Stomach (tissue), 9 donors: ENCODE results near the gene MST1. TPM values are rescaled to one million over a fixed set of nuclear protein-coding genes. Genes with fewer than 3 reads are reported as not detected.
A peak's percentile ranks its signal among the peaks of the same experiment; 100 is the strongest.

Source experiments
- DNase-seq, 2 donors: peaks; one replicate each; pipeline versions ENCODE4 v3.0.0 to v3.0.0-alpha.2; 2013 to 2019
- H3K27ac ChIP-seq, 5 donors: fragments of 200-600 bp in 4 of 5; sonication (generic) in 4 of 5; one replicate each; pipeline ENCODE4 v1.5.1; 2013 to 2019; ENCODE audit warnings: mild to moderate bottlenecking in 1 of 5, moderate library complexity in 1 of 5
- H3K27me3 ChIP-seq, 3 donors: fragments of 200-600 bp; sonication (generic); one replicate each; pipeline ENCODE4 v1.5.1; 2017 to 2019; ENCODE audit warnings: mixed run types in 1 of 3
- H3K36me3 ChIP-seq, 4 donors: fragments of 200-600 bp; sonication (generic); 1 replicate in 3 of 4; 2 replicates in 1 of 4; pipeline ENCODE4 v1.5.1; 2016 to 2019
- H3K4me1 ChIP-seq, 4 donors: fragments of 200-600 bp; sonication (generic); one replicate each; pipeline ENCODE4 v1.5.1; 2016 to 2019
- H3K4me3 ChIP-seq, 4 donors: fragments of 200-600 bp; sonication (generic) in 3 of 4; one replicate each; pipeline ENCODE4 v1.5.1; 2016 to 2019; ENCODE audit warnings: mild to moderate bottlenecking in 1 of 4
- H3K9me3 ChIP-seq, 4 donors: fragments of 200-600 bp; sonication (generic); one replicate each; pipeline ENCODE4 v1.5.1; 2016 to 2019
- EP300 ChIP-seq: sonication (generic); formaldehyde crosslinking; IDR thresholded peaks from one replicate; pipeline ENCODE4 v1.6.1; 2017; ENCODE audit warnings: antibody characterized with exemption
- POLR2A ChIP-seq, 4 donors: fragments of 450-650 bp; IDR thresholded peaks; one replicate each; pipeline ENCODE4 v1.6.1; 2016; ENCODE audit warnings: antibody characterized with exemption in 4 of 4, control low read depth in 2 of 4, mild to moderate bottlenecking in 1 of 4, moderate library complexity in 1 of 4
- POLR2AphosphoS5 ChIP-seq, 3 donors: sonication (generic); formaldehyde crosslinking; IDR thresholded peaks; one replicate each; pipeline ENCODE4 v1.6.1; 2016; ENCODE audit warnings: antibody characterized with exemption in 3 of 3
- WGBS, 5 donors: extraction: QIAGEN DNeasy Blood & Tissue Kit in 3 of 5; methylation state at CpG; one replicate each; pipeline versions ENCODE4 v1.1.5 to v1.1.7; 2013 to 2018; 5-methylcytosine and 5-hydroxymethylcytosine counted together
- intact Hi-C: fragments of 100-400 bp; cut with DNase I; formaldehyde crosslinking; loops from one replicate; pipeline ENCODE4 v1.15.1; 2023; ENCODE audit warnings: low total_unique reads
- polyA plus RNA-seq, 3 donors: library from polyadenylated mRNA; stranded (reverse); fragments of 200-250 nt; gene quantifications; one replicate each; pipeline ENCODE4 v1.2.3, GENCODE V29; 2013
- total RNA-seq, 5 donors: library from RNA; depleted of rRNA; stranded (reverse); fragments of >200 nt; gene quantifications; one replicate each; pipeline versions ENCODE4 v1.1.0 to v1.2.3, GENCODE V29; 2014 to 2016
- TF ChIP-seq, protein P1 (sequence below), 7 experiments: fragments of 450-650 bp in 4 of 7; fragments of 200-600 bp in 3 of 7; sonication (generic) in 3 of 7; IDR thresholded peaks; one replicate each; pipeline ENCODE4 v1.5.1; 2016 to 2019; ENCODE audit warnings: antibody characterized with exemption in 7 of 7, control low read depth in 2 of 7, mild to moderate bottlenecking in 1 of 7
- donor health status: healthy with polysubstance abuse.
- donor health status: Bipolar disorder and iron deficiency.
- donor health status: healthy.

Gene MST1
- total and polyA plus RNA-seq, 8 donors: 6.7 to 172 (median 19.7) TPM

DNA sequence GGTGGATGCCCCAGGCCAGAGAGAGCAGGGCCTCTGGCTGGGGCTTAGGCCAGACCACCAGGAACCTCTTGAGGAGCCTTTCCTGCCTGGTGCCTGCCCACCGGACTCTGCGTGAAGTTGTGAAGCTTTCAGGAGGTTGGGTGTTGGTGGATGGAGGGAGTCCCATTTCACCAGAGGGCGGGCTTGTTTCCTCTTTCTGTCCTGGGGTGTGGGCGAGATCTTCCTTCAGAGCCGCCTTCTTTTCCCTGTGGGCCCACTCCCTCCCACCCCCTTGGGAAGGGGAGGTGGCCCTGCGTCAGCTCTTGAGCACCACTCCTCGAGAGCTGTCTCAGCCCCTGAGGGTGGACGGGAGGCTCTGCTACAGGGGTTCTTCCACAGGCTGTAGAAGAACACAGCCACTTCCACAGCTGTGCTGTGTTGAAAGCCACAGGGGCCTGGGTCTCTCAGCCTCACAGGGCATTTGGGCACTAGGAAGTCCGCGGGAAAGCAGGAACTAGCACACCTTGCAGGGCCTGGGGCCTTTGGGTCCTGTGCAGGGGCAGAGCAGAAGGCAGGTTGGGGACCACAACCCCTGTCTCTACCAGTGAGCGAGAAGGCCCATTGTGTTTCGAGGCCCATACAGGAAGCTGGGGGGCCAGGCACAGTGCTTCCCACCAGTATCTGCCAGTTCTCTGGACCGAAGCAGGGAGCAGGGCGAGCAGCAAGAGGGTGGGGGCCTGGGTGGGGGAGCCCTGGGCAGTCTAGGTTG lies 28.1 kb upstream of the MST1 start:
- no peak for DNase-seq
- intact Hi-C loops: loop anchor here (10.0 kb wide), 1 partner anchor 117 kb away; no protein-coding TSS in a partner anchor
- Histone ChIP-seq H3K36me3 (peaks cover 9 to 66% (median 48%) of the 10 kb centered on the region in 4 donors), H3K27me3 (no peaks in the 10 kb centered on the region), H3K27ac (no peak overlapping the region), H3K4me1 (peaks cover 19 to 48% (median 39%) of the 10 kb centered on the region in 4 donors), H3K4me3 (no peak overlapping the region), H3K9me3 (no peaks in the 10 kb centered on the region)
- 89 to 99% (median 91%) methylated on average over 12 to 14 of the region's 14 CpGs for WGBS, 5 donors
- TF ChIP-seq POLR2A (IDR thresholded peaks at IDR 0.05) (no peak), EP300 (no peak), POLR2AphosphoS5 (IDR thresholded peaks at IDR 0.05) (no peak)
- TF ChIP-seq, protein P1, sequence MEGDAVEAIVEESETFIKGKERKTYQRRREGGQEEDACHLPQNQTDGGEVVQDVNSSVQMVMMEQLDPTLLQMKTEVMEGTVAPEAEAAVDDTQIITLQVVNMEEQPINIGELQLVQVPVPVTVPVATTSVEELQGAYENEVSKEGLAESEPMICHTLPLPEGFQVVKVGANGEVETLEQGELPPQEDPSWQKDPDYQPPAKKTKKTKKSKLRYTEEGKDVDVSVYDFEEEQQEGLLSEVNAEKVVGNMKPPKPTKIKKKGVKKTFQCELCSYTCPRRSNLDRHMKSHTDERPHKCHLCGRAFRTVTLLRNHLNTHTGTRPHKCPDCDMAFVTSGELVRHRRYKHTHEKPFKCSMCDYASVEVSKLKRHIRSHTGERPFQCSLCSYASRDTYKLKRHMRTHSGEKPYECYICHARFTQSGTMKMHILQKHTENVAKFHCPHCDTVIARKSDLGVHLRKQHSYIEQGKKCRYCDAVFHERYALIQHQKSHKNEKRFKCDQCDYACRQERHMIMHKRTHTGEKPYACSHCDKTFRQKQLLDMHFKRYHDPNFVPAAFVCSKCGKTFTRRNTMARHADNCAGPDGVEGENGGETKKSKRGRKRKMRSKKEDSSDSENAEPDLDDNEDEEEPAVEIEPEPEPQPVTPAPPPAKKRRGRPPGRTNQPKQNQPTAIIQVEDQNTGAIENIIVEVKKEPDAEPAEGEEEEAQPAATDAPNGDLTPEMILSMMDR (IDR thresholded peaks at IDR 0.05): no peak

DNA sequence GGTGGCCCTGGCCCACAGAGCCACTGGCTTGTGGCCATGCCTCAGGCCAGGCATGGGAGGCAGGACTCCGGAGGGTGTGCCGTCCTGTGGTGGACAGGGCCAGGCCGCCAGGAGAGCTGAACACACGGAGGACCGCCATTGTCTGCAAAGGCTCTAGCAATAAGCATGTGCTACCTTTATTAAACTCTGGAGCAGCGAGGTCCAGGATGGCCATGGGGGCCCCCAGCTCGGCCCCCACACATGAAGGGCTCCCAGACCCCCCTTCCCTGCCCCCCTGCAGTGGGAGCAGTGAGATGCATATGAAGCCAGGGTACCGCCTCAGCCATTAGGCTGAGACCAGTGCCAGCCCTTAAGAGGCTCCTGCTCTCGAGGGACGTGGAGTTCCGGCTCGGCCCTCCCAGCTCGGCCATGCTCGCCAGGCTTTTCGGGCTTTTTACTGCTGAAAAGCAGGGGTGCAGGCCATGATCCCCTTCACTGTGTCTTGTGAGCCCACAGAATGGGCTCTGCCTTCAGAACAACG lies 27.5 kb upstream of the MST1 start:
- Histone ChIP-seq H3K4me1 (peaks cover 13 to 42% (median 33%) of the 10 kb centered on the region in 4 donors), H3K27ac (no peak overlapping the region), H3K4me3 (no peak overlapping the region), H3K27me3 (no peaks in the 10 kb centered on the region), H3K36me3 (peaks cover 7 to 65% (median 46%) of the 10 kb centered on the region in 4 donors), H3K9me3 (no peaks in the 10 kb centered on the region)
- peak in 1 of 2 donors; percentile 11 for DNase-seq
- intact Hi-C loops: loop anchor here (10.0 kb wide), 1 partner anchor 118 kb away; no protein-coding TSS in a partner anchor
- 84 to 94% (median 93%) methylated on average over 5 to 16 of the region's 16 CpGs for WGBS, 5 donors
- TF ChIP-seq EP300 (no peak), POLR2A (IDR thresholded peaks at IDR 0.05) (no peak), POLR2AphosphoS5 (IDR thresholded peaks at IDR 0.05) (no peak)
- TF ChIP-seq, protein P1 (IDR thresholded peaks at IDR 0.05): no peak

DNA sequence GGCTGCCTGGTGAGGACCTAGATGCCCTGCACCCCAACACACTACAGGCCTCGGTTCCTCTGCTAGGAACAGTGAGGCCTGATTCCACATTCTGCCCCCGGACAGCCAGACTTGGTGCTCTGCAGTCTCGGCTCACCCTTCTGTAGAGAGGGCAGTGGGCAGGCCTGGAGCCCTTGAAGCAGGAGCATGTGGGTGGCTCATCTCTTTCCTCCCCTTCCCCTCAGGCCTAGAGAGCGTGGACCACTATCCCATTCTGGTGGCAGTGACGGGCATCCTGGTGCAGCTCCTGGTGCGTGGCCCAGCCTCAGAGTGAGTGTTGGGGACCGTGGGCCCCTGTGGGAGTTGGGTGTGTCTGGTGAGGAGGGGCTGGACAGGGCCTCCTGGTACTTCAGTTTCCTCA lies 26.9 kb upstream of the MST1 start:
- Histone ChIP-seq H3K4me3 (no peak overlapping the region), H3K36me3 (peaks cover 2 to 65% (median 46%) of the 10 kb centered on the region in 4 donors), H3K9me3 (no peaks in the 10 kb centered on the region), H3K27me3 (no peaks in the 10 kb centered on the region), H3K4me1 (peaks cover 13 to 36% (median 30%) of the 10 kb centered on the region in 4 donors), H3K27ac (no peak overlapping the region)
- DNase-seq: no peak
- WGBS, 5 donors: 91 to 98% (median 94%) methylated on average over 6 to 7 of the region's 7 CpGs
- TF ChIP-seq POLR2A (IDR thresholded peaks at IDR 0.05) (no peak), EP300 (no peak), POLR2AphosphoS5 (IDR thresholded peaks at IDR 0.05) (no peak)
- TF ChIP-seq, protein P1 (IDR thresholded peaks at IDR 0.05): no peak
- intact Hi-C loops: loop anchor here (10.0 kb wide), 1 partner anchor 119 kb away; no protein-coding TSS in a partner anchor

DNA sequence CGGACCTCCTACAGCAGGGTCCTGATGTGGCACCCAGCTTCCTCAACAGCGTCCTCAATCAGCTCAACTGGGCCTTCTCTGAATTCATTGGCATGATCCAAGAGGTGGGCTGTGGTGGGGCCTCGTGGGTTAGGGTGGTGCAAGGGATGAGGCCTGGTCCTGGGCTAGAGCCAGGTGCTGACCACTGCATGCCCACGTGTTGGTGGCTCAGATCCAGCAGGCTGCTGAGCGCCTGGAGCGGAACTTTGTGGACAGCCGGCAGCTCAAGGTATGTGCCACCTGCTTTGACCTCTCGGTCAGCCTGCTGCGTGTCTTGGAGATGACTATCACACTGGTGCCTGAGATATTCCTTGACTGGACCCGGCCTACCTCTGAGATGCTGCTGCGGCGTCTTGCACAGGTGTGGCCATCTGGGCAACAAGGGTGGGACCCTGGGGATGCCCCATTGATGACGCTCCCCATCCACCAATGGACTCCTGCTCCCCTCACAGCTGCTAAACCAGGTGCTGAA lies 26.4 kb upstream of the MST1 start:
- Histone ChIP-seq H3K4me3 (no peak overlapping the region), H3K36me3 (peaks cover 0 to 65% (median 45%) of the 10 kb centered on the region in 4 donors), H3K9me3 (no peaks in the 10 kb centered on the region), H3K27me3 (no peaks in the 10 kb centered on the region), H3K27ac (no peak overlapping the region), H3K4me1 (peaks cover 13 to 32% (median 26%) of the 10 kb centered on the region in 4 donors)
- TF ChIP-seq POLR2A (IDR thresholded peaks at IDR 0.05): no peak
- TF ChIP-seq, protein P1 (IDR thresholded peaks at IDR 0.05): no peak
- no peak for TF ChIP-seq POLR2AphosphoS5 (IDR thresholded peaks at IDR 0.05)
- TF ChIP-seq EP300: no peak
- DNase-seq: peak in 1 of 2 donors; percentile 9
- 73 to 85% (median 80%) methylated on average over 4 to 13 of the region's 13 CpGs for WGBS, 5 donors
- intact Hi-C loops: loop anchor here (10.0 kb wide), 1 partner anchor 119 kb away; no protein-coding TSS in a partner anchor
